Stimulated activated CD4-positive, alpha-beta T cell treated with anti-CD3 and anti-CD28 coated beads, Interleukin-15, amount 100 ng/mL, for 24 hours (primary cell): ENCODE data around the gene DGUOK.

ENCODE experiments used
- DNase-seq: peaks from one replicate; pipeline ENCODE4 v3.0.0-alpha.2; 2020

The DGUOK gene

DNA sequence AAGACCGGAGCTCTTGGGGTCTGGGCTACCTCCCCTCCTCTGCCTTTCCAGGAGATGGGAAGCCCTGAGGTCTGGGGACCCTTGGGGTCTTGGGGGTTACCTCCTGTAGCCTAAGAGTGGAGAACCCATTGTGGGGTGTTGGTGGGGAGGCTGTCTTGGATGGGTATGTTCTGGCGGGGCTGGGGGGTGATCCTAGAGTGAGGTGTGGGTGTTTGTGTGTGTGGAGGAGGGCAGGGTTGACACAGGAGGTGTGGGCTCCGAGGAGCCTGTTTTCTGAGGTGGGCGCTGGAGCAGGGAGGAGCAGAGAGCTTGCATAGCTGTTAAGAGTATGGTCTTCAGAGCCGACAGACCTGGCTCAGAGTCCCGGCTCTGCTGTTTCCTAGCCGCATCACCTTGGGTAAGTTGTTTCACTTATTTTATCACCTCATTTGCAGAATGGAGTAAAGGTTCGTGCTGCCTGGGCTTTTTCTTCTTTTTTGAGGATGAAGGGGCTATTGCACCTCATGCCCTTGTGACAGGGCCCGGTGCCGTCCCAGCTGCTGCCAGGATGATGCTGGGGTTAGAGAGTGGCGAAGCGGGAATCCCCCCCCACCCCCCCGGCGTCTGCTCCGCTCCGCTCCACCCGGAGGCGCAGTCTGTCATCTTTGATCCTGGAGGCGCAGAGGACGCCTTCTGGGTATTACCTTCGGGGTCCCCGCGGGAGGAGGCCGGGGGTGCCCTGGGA, 75.3 kb downstream of the DGUOK start:
- no peak for DNase-seq

DNA sequence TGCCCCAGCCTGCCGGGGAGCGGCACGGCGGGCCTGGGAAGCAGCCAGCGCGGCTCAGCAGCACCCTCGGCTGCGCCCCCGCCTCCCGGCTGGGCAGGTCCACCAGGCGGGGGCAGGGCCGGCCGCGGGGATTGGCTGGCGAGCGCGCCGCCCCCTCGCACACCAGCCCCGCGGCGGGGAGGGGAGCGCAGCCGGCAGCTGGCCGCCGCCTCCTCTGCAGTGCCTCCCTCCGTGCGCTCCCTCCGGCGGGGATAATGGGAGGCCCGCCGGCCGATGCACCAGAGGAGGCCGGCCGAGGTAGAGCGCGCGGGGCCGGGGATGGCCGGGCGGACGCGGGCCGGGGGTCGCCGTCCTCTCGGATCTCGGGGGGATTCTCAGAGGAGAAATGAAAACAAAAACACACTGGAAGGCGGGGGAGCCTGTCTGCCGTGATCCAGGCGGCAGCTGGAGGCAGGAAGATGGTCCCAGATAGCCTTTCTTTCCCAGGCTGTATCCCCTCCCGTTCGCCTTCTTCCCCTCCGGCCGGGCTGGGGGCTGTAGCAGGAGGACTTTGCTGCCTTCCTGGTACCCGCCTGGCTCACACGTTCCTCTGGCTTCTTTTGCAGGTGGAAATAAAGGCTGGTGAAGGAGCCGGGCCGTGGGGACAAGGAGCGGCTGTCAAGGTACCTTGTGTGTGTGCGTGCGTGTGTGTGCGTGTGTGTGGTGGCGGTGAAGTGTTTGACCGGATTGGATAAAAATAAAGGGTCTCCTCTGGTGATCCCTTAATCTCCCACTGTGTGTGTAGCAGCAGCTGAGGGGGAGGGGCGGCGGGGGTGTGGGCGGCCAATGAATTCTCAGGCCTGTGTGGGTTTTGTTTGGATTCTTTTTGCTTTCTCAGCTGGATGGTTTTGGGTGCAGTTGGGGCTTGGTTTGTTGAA, 76.1 kb downstream of the DGUOK start:
- DNase-seq = peak; percentile 87

DNA sequence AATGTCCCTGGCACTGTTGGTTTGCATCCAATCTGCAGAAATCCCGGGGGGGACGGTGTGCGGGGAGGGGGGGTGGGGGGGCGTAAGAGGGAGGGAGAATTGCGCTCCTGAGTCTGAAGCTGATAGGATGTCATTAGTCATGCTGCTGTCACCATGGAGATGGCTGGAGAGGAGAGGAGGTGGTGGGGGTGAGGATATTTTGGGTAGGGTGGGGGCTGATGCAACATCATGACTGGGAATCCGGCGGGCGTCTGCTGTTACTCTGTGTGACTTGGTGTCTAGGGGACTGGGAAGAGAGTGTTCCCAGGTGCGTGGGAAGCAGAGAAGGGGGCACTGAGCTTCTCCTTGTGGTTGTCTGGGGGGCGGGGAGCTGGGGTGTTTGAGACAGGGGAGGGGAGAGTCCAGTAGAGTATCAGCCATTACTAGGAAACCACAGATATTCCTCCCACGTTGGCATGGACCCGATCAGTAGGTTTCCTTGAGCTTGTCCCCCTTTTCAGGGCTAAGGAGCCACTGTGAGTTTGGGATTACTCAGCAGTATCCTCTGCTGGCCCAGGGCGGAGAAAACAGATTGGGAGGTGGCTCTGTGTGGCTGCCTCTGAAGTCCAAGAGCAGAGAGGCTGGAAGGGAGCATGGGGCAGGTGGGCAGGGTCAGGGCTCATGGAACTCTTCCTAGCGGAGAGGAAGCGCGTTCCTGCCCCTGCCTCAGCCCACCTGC, 77.0 kb downstream of the DGUOK start:
- no peak for DNase-seq

DNA sequence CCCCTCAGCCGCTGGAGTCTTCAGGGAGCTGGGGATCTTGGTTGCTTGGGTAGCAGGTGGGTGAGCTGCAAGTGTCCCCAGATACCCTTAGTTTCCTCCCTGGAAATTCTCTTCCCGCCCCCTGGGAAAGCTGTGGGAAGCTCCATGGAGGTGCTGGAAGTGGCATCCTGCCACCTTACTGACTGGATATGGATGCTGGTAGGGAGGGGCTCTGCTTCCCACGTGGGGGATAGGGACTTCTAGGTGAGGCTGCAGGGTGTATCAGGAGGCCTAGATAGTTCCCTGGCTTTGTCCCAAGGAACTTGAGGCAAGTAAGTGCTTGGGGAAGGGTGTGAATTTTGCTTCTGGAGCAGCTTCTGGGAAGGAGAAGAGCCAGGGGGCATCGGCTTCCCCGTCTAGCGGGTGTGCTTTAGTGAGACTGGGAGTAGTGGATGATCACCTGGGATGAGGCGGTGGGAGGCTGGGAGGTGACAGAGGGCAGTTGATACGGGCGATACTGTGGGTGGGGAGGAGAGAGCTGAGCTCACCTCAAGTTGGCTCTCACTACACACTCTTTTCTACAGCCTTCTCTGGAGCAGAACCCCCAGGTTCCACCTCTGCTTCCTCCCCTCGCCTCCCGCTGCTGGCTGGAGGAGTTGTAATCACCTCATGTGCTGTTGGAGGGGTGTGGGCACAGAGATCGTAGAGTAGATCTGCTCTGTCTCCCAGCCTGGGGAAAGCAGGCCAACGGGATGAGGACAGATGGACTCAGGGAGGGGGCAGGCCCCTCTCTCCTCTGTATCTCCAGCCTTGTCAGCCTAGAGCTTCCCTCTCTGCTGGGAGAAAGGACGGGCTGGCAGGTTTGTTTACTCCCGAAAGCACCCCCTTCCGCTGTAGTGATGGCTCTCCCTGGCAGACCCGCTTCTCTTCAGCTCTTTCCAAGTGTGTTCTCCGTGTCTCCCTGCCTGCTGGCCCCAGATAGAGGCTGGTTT, 77.8 kb downstream of the DGUOK start:
- DNase-seq = no peak

DNA sequence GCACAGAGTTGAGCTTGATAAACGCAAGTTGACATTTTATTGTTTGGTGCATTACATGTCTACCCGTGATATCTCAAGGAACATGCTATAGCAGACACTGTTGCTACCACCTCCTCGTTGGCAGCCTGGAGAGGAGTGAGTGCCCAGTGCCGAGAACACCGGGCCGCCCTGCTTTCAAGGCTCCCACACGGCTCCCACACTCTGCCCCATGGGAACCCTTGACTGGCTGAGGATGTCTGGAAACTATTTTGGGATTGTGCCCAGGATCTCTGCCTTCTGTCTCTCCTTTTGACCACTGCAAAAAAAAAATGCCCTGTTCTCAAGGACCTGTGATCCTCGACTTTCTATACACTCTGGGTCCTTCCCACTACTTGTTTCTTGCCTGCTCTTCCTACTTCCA, 79.1 kb downstream of the DGUOK start:
- DNase-seq = no peak

DNA sequence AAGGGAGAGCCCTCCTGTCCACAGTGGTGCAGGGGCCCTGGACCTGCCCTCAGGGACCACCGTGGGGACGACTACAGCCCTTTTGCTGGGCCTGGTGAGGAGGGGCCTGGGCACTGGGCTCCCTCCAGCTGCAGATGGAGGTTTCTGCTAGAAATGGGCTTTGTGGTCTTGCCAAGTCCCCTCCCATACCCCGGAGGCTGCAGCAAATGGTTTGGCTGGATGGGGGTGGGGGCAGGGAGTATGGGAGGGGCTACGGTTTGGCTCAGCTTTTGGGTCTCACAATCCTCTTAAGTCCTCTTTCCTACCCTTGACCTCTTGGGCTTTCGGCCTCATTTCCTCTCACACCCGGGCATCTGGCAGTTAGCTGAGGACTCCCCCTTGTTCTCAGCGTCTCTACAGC, 79.8 kb downstream of the DGUOK start:
- no peak for DNase-seq

DNA sequence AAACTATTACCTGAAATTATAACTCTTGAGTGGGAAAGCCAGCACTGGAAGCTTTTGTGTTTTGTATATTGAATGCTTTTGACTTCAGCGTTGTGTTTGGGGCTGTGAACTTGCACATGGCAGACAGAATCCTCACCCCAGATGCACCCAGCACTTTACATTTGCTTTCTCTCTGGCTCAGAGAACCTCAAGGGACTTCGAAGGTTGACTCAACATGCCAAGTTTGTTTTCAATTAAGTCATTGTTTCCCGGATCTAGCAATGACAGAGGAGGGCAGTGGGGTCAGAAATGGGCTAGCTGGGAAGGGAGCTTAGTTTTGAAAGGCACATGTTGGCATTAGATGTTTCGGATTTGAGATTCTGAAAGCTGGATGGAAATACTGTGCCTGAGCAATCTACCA, 80.4 kb downstream of the DGUOK start:
- no peak for DNase-seq

DNA sequence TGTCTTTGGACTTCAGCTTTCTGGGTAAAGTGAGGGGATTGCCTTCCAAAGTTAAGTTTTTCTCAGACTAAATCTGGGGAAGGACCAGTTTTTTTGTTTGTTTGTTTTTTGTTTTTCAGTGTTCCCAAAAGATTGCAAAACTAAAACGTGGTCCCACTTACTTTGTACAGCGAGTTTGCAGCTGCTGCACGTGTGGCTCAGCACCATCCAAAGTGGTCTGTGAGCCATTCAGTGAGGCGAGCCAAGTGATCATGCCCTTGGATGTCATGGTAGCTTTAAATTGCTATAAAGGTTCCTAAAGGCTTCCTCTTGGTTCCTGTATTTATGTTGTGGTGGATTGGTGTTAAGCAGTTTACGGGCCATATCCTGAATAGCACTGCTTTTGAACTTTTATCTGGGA, 81.0 kb downstream of the DGUOK start:
- no peak for DNase-seq
